Neuron (in vitro differentiated cells): ENCODE measurements around the gene FBXO21.
"Not testable (repeated sequence)": the region's sequence is repeated elsewhere in the genome, so short reads cannot be mapped to it uniquely, and the experiment has no call there.

ENCODE experiments used
- H2AFZ ChIP-seq: one replicate; pipeline ENCODE4 v1.6.1; 2013; ENCODE audit warnings: low read depth, mild to moderate bottlenecking, inconsistent platforms, low read length, moderate library complexity
- H3K27me3 ChIP-seq: one replicate; pipeline ENCODE4 v1.6.1; 2013; ENCODE audit warnings: low read length; ENCODE audit not compliant: insufficient read depth
- H3K36me3 ChIP-seq: one replicate; pipeline ENCODE4 v1.6.1; 2013; ENCODE audit warnings: low read length; ENCODE audit not compliant: insufficient read depth
- H3K4me1 ChIP-seq: one replicate; pipeline ENCODE4 v1.6.1; 2013; ENCODE audit warnings: low read length; ENCODE audit not compliant: insufficient read depth
- H3K4me3 ChIP-seq: 2 replicates; pipeline ENCODE4 v1.5.1; 2013; ENCODE audit warnings: mild to moderate bottlenecking, low read length, moderate library complexity
- H3K9me3 ChIP-seq: one replicate; pipeline ENCODE4 v1.6.1; 2013; ENCODE audit warnings: low read length

Gene FBXO21

GRCh38 chr12:117098361-117099217 lies 91.7 kb downstream of the FBXO21 start:
- Histone ChIP-seq H3K36me3 (no peaks in the 10 kb centered on the region), H3K4me1 (peaks cover 14% of the 10 kb centered on the region), H2AFZ (peak overlapping the region; percentile 81), H3K9me3 (no peaks in the 10 kb centered on the region), H3K4me3 (peak overlapping the region; percentile 51), H3K27me3 (peaks cover 44% of the 10 kb centered on the region)

GRCh38 chr12:117098024-117098360 lies 92.3 kb downstream of the FBXO21 start:
- H3K27me3 ChIP-seq: peaks cover 46% of the 10 kb centered on the region
- no peaks in the 10 kb centered on the region for H3K9me3 ChIP-seq
- H3K4me1 ChIP-seq: peaks cover 14% of the 10 kb centered on the region
- no peaks in the 10 kb centered on the region for H3K36me3 ChIP-seq
- no peak overlapping the region for H2AFZ ChIP-seq
- H3K4me3 ChIP-seq: no peak overlapping the region

GRCh38 chr12:117097159-117097558 lies 93.1 kb downstream of the FBXO21 start:
- H2AFZ ChIP-seq: no peak overlapping the region
- H3K4me1 ChIP-seq: peaks cover 7% of the 10 kb centered on the region
- H3K27me3 ChIP-seq: peaks cover 46% of the 10 kb centered on the region
- H3K36me3 ChIP-seq: no peaks in the 10 kb centered on the region
- no peaks in the 10 kb centered on the region for H3K9me3 ChIP-seq
- H3K4me3 ChIP-seq: no peak overlapping the region

GRCh38 chr12:117096501-117097042 lies 93.7 kb downstream of the FBXO21 start:
- peaks cover 4% of the 10 kb centered on the region for H3K4me1 ChIP-seq
- no peaks in the 10 kb centered on the region for H3K36me3 ChIP-seq
- no peak overlapping the region for H3K4me3 ChIP-seq
- H3K27me3 ChIP-seq: peaks cover 40% of the 10 kb centered on the region
- no peak overlapping the region for H2AFZ ChIP-seq
- no peaks in the 10 kb centered on the region for H3K9me3 ChIP-seq

- H3K4me1 ChIP-seq, H2AFZ ChIP-seq, H3K4me3 ChIP-seq, H3K36me3 ChIP-seq, H3K9me3 ChIP-seq: not testable (repeated sequence)
- H3K27me3 ChIP-seq: peaks cover 33% of the 10 kb centered on the region
These were observed 95.1 kb downstream of the FBXO21 start for GRCh38 chr12:117095191-117095590.

GRCh38 chr12:117093918-117094630 lies 96.2 kb downstream of the FBXO21 start:
- Histone ChIP-seq H2AFZ (no peak overlapping the region), H3K36me3 (no peaks in the 10 kb centered on the region), H3K4me3 (no peak overlapping the region), H3K9me3 (no peaks in the 10 kb centered on the region), H3K27me3 (peaks cover 33% of the 10 kb centered on the region), H3K4me1 (peaks cover 6% of the 10 kb centered on the region)

- Histone ChIP-seq H3K4me1 (peaks cover 6% of the 10 kb centered on the region), H3K27me3 (peaks cover 28% of the 10 kb centered on the region), H3K9me3 (no peaks in the 10 kb centered on the region), H3K4me3 (no peak overlapping the region), H2AFZ (no peak overlapping the region), H3K36me3 (no peaks in the 10 kb centered on the region)
These were observed 96.8 kb downstream of the FBXO21 start for GRCh38 chr12:117093431-117093830.

- H2AFZ ChIP-seq: no peak overlapping the region
- H3K4me3 ChIP-seq: no peak overlapping the region
- peaks cover 23% of the 10 kb centered on the region for H3K27me3 ChIP-seq
- H3K4me1 ChIP-seq: peaks cover 6% of the 10 kb centered on the region
- H3K36me3 ChIP-seq: no peaks in the 10 kb centered on the region
- H3K9me3 ChIP-seq: no peaks in the 10 kb centered on the region
These were observed 97.4 kb downstream of the FBXO21 start for GRCh38 chr12:117092886-117093285.

- Histone ChIP-seq H3K4me1 (peaks cover 6% of the 10 kb centered on the region), H3K27me3 (peaks cover 18% of the 10 kb centered on the region), H3K4me3 (no peak overlapping the region), H3K9me3 (no peaks in the 10 kb centered on the region), H3K36me3 (no peaks in the 10 kb centered on the region), H2AFZ (no peak overlapping the region)
These were observed 97.8 kb downstream of the FBXO21 start for GRCh38 chr12:117092511-117092780.
